Naive thymus-derived CD8-positive, alpha-beta T cell (primary cell): ENCODE results near the gene MAL. TPM values are rescaled to one million over a fixed set of nuclear protein-coding genes. Genes with fewer than 3 reads are reported as not detected.

Source experiments
- ATAC-seq, 2 donors: fragments of 150-1000 bp; cut with Tn5 transposase in 1 of 2; sonication (Bioruptor Pico), chemical (Tn5 transposase) in 1 of 2; 1 replicate in 1 of 2; 2 replicates in 1 of 2; pipeline ENCODE4 v1.10.0; 2021; ENCODE audit warnings: mild to moderate bottlenecking in 2 of 2, moderate library complexity in 2 of 2
- POLR2A ChIA-PET: fragments of 350-600 bp; sonication (Branson Sonifier 250); formaldehyde crosslinking; loops from one replicate; lab custom pipeline; 2021; ENCODE audit warnings: antibody characterized with exemption; lab: Charles Lee
- DNase-seq, 10 donors: peaks; one replicate each; pipeline versions ENCODE4 v3.0.0 to v3.0.0-alpha.2; 2020 to 2022
- H3K27ac Mint-ChIP-seq, 10 donors: one replicate each; pipeline ENCODE4 v1.8.0; 2020 to 2022; ENCODE audit warnings: mild to moderate bottlenecking in 10 of 10, mixed read lengths in 10 of 10, moderate library complexity in 4 of 10, inconsistent platforms in 1 of 10
- H3K27me3 Mint-ChIP-seq, 5 donors: one replicate each; pipeline ENCODE4 v1.8.0; 2021 to 2022; ENCODE audit warnings: mixed read lengths in 5 of 5
- H3K36me3 Mint-ChIP-seq, 3 donors: one replicate each; pipeline ENCODE4 v1.8.0; 2020 to 2022; ENCODE audit warnings: mixed read lengths in 3 of 3, mild to moderate bottlenecking in 2 of 3, inconsistent platforms in 1 of 3
- H3K4me1 Mint-ChIP-seq, 4 donors: one replicate each; pipeline ENCODE4 v1.8.0; 2021 to 2022; ENCODE audit warnings: mixed read lengths in 4 of 4
- H3K4me3 Mint-ChIP-seq, 10 donors: one replicate each; pipeline ENCODE4 v1.8.0; 2020 to 2022; ENCODE audit warnings: mild to moderate bottlenecking in 10 of 10, mixed read lengths in 10 of 10, moderate library complexity in 6 of 10, inconsistent platforms in 1 of 10
- H3K9me3 Mint-ChIP-seq, 9 donors: one replicate each; pipeline ENCODE4 v1.8.0; 2020 to 2022; ENCODE audit warnings: mixed read lengths in 9 of 9, mild to moderate bottlenecking in 3 of 9, inconsistent platforms in 1 of 9, moderate library complexity in 1 of 9
- polyA plus RNA-seq, 3 donors: library from polyadenylated mRNA; unstranded; fragments of 300-500 nt; fragmentation: Illumina TruSeq; gene quantifications; one replicate each; pipeline ENCODE4 v1.2.3, GENCODE V29; 2021
- total RNA-seq, 8 experiments: library from RNA in 2 of 8; stranded (reverse) in 2 of 8; gene quantifications; one replicate each; pipeline ENCODE4 v1.2.3 and lab custom pipeline; 2021 to 2026

Gene MAL
- total and polyA plus RNA-seq, 5 experiments from 2014 or later = 116 to 284 (median 158) TPM

DNA sequence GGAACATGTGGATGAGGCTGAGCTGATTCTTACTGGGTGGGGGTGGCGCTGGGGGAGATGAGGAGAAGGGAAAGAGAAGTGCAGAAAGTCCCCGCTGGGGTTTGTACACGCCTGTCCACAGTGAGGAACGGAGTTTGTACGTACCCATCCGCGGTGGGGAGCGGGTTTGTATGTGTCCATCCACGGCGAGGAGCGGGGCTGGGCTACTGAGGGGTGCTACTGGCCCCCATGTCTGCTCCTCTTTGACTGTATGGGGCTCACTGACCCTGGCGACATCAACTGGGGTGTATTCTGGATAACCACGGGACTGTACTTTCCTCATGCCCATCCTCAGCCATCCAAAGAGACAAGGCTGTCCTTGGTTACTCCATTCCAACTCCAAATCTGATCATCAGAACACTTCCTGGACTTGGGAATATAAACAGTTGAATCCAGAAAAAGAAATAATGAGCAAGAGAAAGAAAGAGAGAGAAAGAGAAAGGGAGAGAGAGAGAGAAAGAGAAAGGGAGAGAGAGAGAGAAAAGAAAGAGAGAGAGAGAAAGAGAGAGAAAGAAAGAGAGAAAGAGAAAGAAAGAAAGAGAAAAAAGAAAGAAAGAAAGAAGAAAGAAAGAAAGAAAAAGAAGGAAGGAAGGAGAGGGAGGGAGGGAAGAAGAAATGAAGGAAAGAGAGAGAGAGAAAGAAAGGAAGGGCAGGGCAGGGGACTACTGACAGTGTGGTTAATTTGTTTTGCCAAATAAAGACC, 21.0 kb downstream of the MAL start:
- DNase-seq = no peak
- H3K27me3 Mint-ChIP-seq = no peaks in the 10 kb centered on the region

GRCh38 chr2:95047629-95048510, 22.4 kb downstream of the MAL start:
- POLR2A ChIA-PET = interaction anchor here (1.0 to 20.2 kb wide), 7 partner anchors 12 to 74 kb away, joined by 3 to 537 read pairs (median 3); partner anchors contain the start of genes MAL and MRPS5
- Mint-ChIP-seq H3K27me3 (no peaks in the 10 kb centered on the region), H3K4me3 (peak overlapping the region in 4 of 10 donors; percentile 36 to 49 (median 44)), H3K27ac (peak overlapping the region; percentile 40 to 98 (median 84)), H3K9me3 (no peaks in the 10 kb centered on the region), H3K36me3 (peaks cover 0 to 62% (median 5%) of the 10 kb centered on the region in 3 donors), H3K4me1 (peaks cover 38 to 91% (median 77%) of the 10 kb centered on the region in 4 donors)
- DNase-seq (no peak), ATAC-seq (peak; percentile 15 to 19)

More for the DNA sequence above, 21.0 kb downstream of the MAL start:
- H3K36me3 Mint-ChIP-seq = peaks cover 0 to 56% (median 3%) of the 10 kb centered on the region in 3 donors
- peak overlapping the region in 6 of 10 donors; percentile 26 to 66 (median 38) for H3K4me3 Mint-ChIP-seq
- POLR2A ChIA-PET = interaction anchor here (0.7 to 20.2 kb wide), 3 partner anchors 10 to 30 kb away, joined by 3 to 537 read pairs (median 3); no protein-coding TSS in a partner anchor
- peak overlapping the region; percentile 10 to 98 (median 82) for H3K27ac Mint-ChIP-seq
- no peaks in the 10 kb centered on the region for H3K9me3 Mint-ChIP-seq
- ATAC-seq = no peak
- peaks cover 39 to 92% (median 78%) of the 10 kb centered on the region in 4 donors for H3K4me1 Mint-ChIP-seq

DNA sequence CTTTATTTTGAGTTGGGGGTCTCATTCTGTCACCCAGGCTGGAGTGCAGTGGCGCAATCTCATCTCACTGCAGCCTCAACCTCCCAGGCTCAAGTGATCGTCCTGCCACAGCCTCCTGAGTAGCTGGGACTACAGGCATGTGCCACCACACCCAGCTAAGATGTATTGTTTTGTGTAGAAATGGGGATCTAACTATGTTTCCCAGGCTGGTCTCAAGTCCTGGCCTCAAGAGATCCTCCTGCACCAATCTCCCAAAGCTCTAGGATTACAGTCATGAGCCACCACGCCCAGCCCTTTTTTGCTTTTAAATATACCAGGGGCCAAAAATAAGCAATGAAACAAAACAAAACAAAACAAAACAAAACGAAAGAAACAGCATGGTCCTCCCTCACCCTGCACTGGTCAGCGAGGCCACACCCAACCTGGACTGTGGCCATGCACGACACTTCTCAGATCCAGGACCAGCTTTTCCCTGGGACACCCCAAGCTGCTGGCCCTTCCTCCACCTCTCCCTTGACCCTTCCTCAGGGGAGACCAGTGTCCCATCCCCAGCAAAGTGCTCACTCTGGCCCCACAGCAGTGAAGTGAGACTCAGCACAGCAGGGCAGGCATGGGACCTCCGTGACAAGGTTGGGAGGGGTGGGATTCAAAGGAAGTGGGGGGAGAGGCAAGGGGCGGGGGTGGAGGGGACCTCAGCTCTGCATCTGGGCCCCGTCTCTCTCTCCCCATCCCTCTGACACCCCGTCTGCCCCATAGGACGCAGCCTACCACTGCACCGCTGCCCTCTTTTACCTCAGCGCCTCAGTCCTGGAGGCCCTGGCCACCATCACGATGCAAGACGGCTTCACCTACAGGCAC, 23.5 kb downstream of the MAL start:
- POLR2A ChIA-PET = interaction anchor here (1.2 to 20.2 kb wide), 6 partner anchors 14 to 73 kb away, joined by 3 to 537 read pairs (median 5); partner anchors contain the start of genes MAL and MRPS5
- H3K4me3 Mint-ChIP-seq = peak overlapping the region in 3 of 10 donors; percentile 15 to 49 (median 26)
- no peaks in the 10 kb centered on the region for H3K27me3 Mint-ChIP-seq
- no peaks in the 10 kb centered on the region for H3K9me3 Mint-ChIP-seq
- no peak for ATAC-seq
- H3K4me1 Mint-ChIP-seq = peaks cover 37 to 91% (median 78%) of the 10 kb centered on the region in 4 donors
- peaks cover 0 to 60% (median 6%) of the 10 kb centered on the region in 3 donors for H3K36me3 Mint-ChIP-seq
- DNase-seq = no peak
- H3K27ac Mint-ChIP-seq = peak overlapping the region; percentile 20 to 98 (median 66)

GRCh38 chr2:95049683-95049955, 24.1 kb downstream of the MAL start:
- Mint-ChIP-seq H3K4me3 (no peak overlapping the region), H3K9me3 (no peaks in the 10 kb centered on the region), H3K27me3 (no peaks in the 10 kb centered on the region), H3K4me1 (peaks cover 40 to 91% (median 78%) of the 10 kb centered on the region in 4 donors), H3K27ac (peak overlapping the region in 4 of 10 donors; percentile 7 to 76 (median 55)), H3K36me3 (peaks cover 0 to 55% (median 6%) of the 10 kb centered on the region in 3 donors)
- no peak for DNase-seq
- ATAC-seq = no peak
- POLR2A ChIA-PET = interaction anchor here (2.1 to 20.2 kb wide), 2 partner anchors 24 to 27 kb away, joined by 16 to 537 read pairs; partner anchors contain the start of gene MAL

DNA sequence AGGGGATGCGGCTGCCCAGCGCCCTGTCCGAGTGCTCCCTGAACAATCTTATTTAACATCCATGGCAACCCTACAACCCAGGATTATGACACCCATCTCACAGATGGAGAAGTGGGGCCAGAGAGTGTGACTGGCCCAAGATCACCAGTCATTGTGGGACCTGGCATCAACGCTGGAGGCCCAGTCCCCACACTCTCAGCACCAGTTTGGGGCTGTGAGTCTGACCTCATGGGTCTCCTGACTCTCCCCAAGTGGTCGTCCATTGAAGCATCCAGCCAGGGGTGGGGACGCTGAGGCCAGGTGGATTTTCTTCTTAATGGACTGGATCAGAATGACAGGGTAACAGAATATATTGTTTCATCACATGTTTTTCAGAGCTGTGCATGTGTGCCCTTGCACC, 24.5 kb downstream of the MAL start:
- ATAC-seq = no peak
- Mint-ChIP-seq H3K4me1 (peaks cover 40 to 90% (median 78%) of the 10 kb centered on the region in 4 donors), H3K36me3 (peaks cover 0 to 53% (median 6%) of the 10 kb centered on the region in 3 donors)

GRCh38 chr2:95050385-95051300, 25.1 kb downstream of the MAL start:
- peak overlapping the region in 4 of 10 donors; percentile 1 to 29 (median 8) for H3K4me3 Mint-ChIP-seq
- no peak for DNase-seq
- peaks cover 0 to 47% (median 6%) of the 10 kb centered on the region in 3 donors for H3K36me3 Mint-ChIP-seq
- H3K4me1 Mint-ChIP-seq = peaks cover 42 to 90% (median 79%) of the 10 kb centered on the region in 4 donors
- POLR2A ChIA-PET = interaction anchor here (0.8 to 20.2 kb wide), 3 partner anchors 13 to 26 kb away, joined by 3 to 537 read pairs (median 57); no protein-coding TSS in a partner anchor
- peak overlapping the region; percentile 35 to 96 (median 84) for H3K27ac Mint-ChIP-seq
- ATAC-seq = no peak
- H3K9me3 Mint-ChIP-seq = no peaks in the 10 kb centered on the region
- H3K27me3 Mint-ChIP-seq = no peaks in the 10 kb centered on the region

More for the DNA sequence above, 24.5 kb downstream of the MAL start:
- Mint-ChIP-seq H3K9me3 (no peaks in the 10 kb centered on the region), H3K4me3 (no peak overlapping the region), H3K27me3 (no peaks in the 10 kb centered on the region), H3K27ac (peak overlapping the region in 8 of 10 donors; percentile 20 to 93 (median 64))
- POLR2A ChIA-PET = interaction anchor here (0.8 to 20.2 kb wide), 3 partner anchors 14 to 26 kb away, joined by 3 to 537 read pairs (median 16); partner anchors contain the start of gene MAL
- no peak for DNase-seq

GRCh38 chr2:95051626-95052025, 26.1 kb downstream of the MAL start:
- ATAC-seq (no peak), DNase-seq (no peak)
- H3K36me3 Mint-ChIP-seq = peaks cover 0 to 43% (median 6%) of the 10 kb centered on the region in 3 donors
- H3K9me3 Mint-ChIP-seq = no peaks in the 10 kb centered on the region
- POLR2A ChIA-PET = interaction anchor here (1.0 to 20.2 kb wide), 6 partner anchors 8 to 27 kb away, joined by 4 to 537 read pairs (median 43); partner anchors contain the start of gene MAL
- peak overlapping the region in 4 of 10 donors; percentile 12 to 29 (median 14) for H3K4me3 Mint-ChIP-seq
- no peaks in the 10 kb centered on the region for H3K27me3 Mint-ChIP-seq
- H3K27ac Mint-ChIP-seq = peak overlapping the region; percentile 72 to 96 (median 84)
- H3K4me1 Mint-ChIP-seq = peaks cover 45 to 90% (median 79%) of the 10 kb centered on the region in 4 donors

DNA sequence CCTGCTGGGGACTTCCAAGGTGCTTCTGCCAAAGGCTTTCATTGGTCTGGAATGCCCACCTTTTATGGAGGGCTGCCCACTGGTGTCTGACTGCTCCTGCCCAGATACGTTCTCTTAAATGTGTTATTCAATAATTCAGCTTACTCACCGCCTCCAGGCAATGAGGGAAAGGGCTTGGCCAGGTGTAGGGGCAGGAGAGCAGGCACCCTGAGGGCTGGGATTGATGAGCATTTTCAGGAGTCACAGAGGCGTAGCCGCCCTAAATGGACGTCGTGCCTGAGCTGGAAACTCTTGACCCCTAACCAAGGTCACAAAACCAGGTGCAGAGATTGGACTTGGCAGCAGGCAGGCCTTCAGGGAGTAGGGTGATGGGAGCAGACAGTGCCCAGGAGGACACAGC, 26.8 kb downstream of the MAL start:
- Mint-ChIP-seq H3K27ac (peak overlapping the region in 9 of 10 donors; percentile 22 to 96 (median 93)), H3K27me3 (no peaks in the 10 kb centered on the region), H3K4me3 (no peak overlapping the region), H3K36me3 (peaks cover 0 to 43% (median 6%) of the 10 kb centered on the region in 3 donors), H3K9me3 (no peaks in the 10 kb centered on the region), H3K4me1 (peaks cover 41 to 90% (median 76%) of the 10 kb centered on the region in 4 donors)
- POLR2A ChIA-PET = interaction anchor here (1.0 to 20.2 kb wide), 8 partner anchors 9 to 28 kb away, joined by 4 to 537 read pairs (median 18); partner anchors contain the start of gene MAL
- no peak for ATAC-seq
- no peak for DNase-seq

DNA sequence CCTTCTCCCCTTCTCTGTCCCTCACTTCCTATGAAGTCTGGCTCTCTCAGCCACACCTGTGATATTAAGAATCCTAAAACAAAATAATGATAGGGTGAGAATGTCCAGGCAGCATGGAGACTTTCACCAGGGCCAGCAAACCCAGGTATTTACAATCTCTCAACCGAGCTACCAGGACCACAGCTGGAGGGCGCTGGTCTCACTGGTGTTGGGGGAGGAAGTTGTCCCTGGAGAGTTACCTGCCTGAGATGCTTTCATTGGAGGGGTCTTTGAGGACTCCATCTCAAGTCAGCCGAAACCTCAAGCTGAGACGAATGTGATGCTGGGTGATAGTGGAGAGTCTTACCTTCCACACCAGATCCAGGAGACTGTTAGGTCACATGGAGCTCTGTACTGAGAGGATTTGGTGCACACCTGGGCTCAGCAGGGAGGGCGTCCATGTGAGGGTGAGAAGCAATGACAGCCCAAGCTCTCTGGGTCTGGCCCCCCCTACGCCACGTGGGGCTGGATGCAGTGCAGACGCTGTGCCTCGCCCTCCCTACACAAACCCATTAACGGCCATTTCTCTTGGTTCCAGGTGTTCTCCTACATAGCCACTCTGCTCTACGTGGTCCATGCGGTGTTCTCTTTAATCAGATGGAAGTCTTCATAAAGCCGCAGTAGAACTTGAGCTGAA, 27.4 kb downstream of the MAL start:
- POLR2A ChIA-PET = interaction anchor here (0.7 to 20.2 kb wide), 12 partner anchors 8 to 107 kb away, joined by 3 to 537 read pairs (median 6); partner anchors contain the start of genes MAL and ZNF514
- Mint-ChIP-seq H3K4me3 (peak overlapping the region in 7 of 10 donors; percentile 7 to 78 (median 38)), H3K36me3 (peaks cover 0 to 43% (median 6%) of the 10 kb centered on the region in 3 donors), H3K27me3 (no peaks in the 10 kb centered on the region), H3K27ac (peak overlapping the region; percentile 87 to 96 (median 94)), H3K4me1 (peaks cover 38 to 84% (median 72%) of the 10 kb centered on the region in 4 donors), H3K9me3 (no peaks in the 10 kb centered on the region)
- DNase-seq (no peak), ATAC-seq (peak; percentile 16 to 23)

- Mint-ChIP-seq H3K27me3 (no peaks in the 10 kb centered on the region), H3K4me1 (peaks cover 40 to 80% (median 70%) of the 10 kb centered on the region in 4 donors), H3K36me3 (peaks cover 0 to 43% (median 6%) of the 10 kb centered on the region in 3 donors), H3K4me3 (peak overlapping the region in 9 of 10 donors; percentile 35 to 78 (median 68)), H3K27ac (peak overlapping the region; percentile 88 to 96 (median 94)), H3K9me3 (no peaks in the 10 kb centered on the region)
- POLR2A ChIA-PET = interaction anchor here (0.7 to 20.2 kb wide), 12 partner anchors 8 to 106 kb away, joined by 3 to 537 read pairs (median 6); partner anchors contain the start of genes MAL, MRPS5 and ZNF514
- ATAC-seq = peak; percentile 47 to 61
- peak in 2 of 10 donors; percentile 43 to 46 for DNase-seq
These were observed 28.0 kb downstream of the MAL start for GRCh38 chr2:95053543-95053942.
